HepG2 (cell line): Measurements from ENCODE around the gene PLIN3. TPM values are rescaled to one million over a fixed set of nuclear protein-coding genes. Genes with fewer than 3 reads are reported as not detected.

ENCODE experiments used
- AHR ChIP-seq: IDR thresholded peaks from 2 replicates; pipeline ENCODE4 v1.6.1; 2018; ENCODE audit warnings: missing genetic modification reagents, missing compliant biosample characterization
- ARID2 ChIP-seq: sonication (generic); formaldehyde crosslinking; IDR thresholded peaks from 2 replicates; pipeline ENCODE4 v1.8.1; 2022; ENCODE audit warnings: mild to moderate bottlenecking, missing genetic modification reagents, borderline replicate concordance
- ATM ChIP-seq: fragments of 450-650 bp; IDR thresholded peaks from 2 replicates; pipeline ENCODE4 v1.7.1; 2017; ENCODE audit warnings: mild to moderate bottlenecking, borderline replicate concordance
- DR1 ChIP-seq: sonication (generic); formaldehyde crosslinking; IDR thresholded peaks from 2 replicates; pipeline ENCODE4 v1.8.0; 2021; ENCODE audit warnings: mild to moderate bottlenecking, missing genetic modification reagents, inconsistent platforms
- GMEB2 ChIP-seq: IDR thresholded peaks from 2 replicates; pipeline ENCODE4 v1.6.1; 2016; ENCODE audit warnings: missing biosample characterization, missing genetic modification reagents, low read depth
- GPN1 ChIP-seq: sonication (generic); formaldehyde crosslinking; IDR thresholded peaks from 2 replicates; pipeline ENCODE4 v1.5.1; 2020; ENCODE audit warnings: missing genetic modification reagents, borderline replicate concordance
- KLF6 ChIP-seq: IDR thresholded peaks from 2 replicates; pipeline ENCODE4 v1.8.0; 2016; ENCODE audit warnings: missing biosample characterization, missing genetic modification reagents
- MLLT10 ChIP-seq: sonication (generic); formaldehyde crosslinking; IDR thresholded peaks from 2 replicates; pipeline ENCODE4 v1.4.0; 2020; ENCODE audit warnings: missing genetic modification reagents
- MTA1 ChIP-seq: sonication (generic); formaldehyde crosslinking; IDR thresholded peaks from 2 replicates; pipeline ENCODE4 v1.4.0; 2020; ENCODE audit warnings: missing genetic modification reagents, mild to moderate bottlenecking, borderline replicate concordance
- MYNN ChIP-seq: sonication (generic); formaldehyde crosslinking; IDR thresholded peaks from 2 replicates; pipeline ENCODE4 v1.4.0; 2020; ENCODE audit warnings: mild to moderate bottlenecking, low read depth, missing genetic modification reagents
- ONECUT2 ChIP-seq: sonication (generic); formaldehyde crosslinking; IDR thresholded peaks from 2 replicates; pipeline ENCODE4 v1.4.0; 2020; ENCODE audit warnings: missing genetic modification reagents
- PRDM4 ChIP-seq: sonication (generic); formaldehyde crosslinking; IDR thresholded peaks from 2 replicates; pipeline ENCODE4 v1.9.0; 2021; ENCODE audit warnings: missing genetic modification reagents, borderline replicate concordance
- RXRA ChIP-seq: sonication (generic); formaldehyde crosslinking; IDR thresholded peaks from 2 replicates; pipeline ENCODE4 v1.5.1; 2020; ENCODE audit warnings: missing genetic modification reagents
- SUZ12 ChIP-seq: fragments of 150-350 bp; IDR thresholded peaks from 2 replicates; pipeline ENCODE4 v1.6.1; 2014; ENCODE audit warnings: low read depth, low read length
- TERF1 ChIP-seq: sonication (generic); formaldehyde crosslinking; IDR thresholded peaks from 2 replicates; pipeline ENCODE4 v1.8.0; 2022; ENCODE audit warnings: mild to moderate bottlenecking, missing genetic modification reagents, moderate library complexity
- WIZ ChIP-seq: sonication (generic); formaldehyde crosslinking; IDR thresholded peaks from 2 replicates; pipeline ENCODE4 v1.5.1; 2020; ENCODE audit warnings: mild to moderate bottlenecking, missing genetic modification reagents
- ZKSCAN8 ChIP-seq: IDR thresholded peaks from 2 replicates; pipeline ENCODE4 v1.6.1; 2016; ENCODE audit warnings: borderline replicate concordance, missing genetic modification reagents, missing compliant biosample characterization
- ZNF576 ChIP-seq: sonication (generic); formaldehyde crosslinking; IDR thresholded peaks from 2 replicates; pipeline ENCODE4 v1.4.0; 2020; ENCODE audit warnings: mild to moderate bottlenecking, missing genetic modification reagents
- ZNF577 ChIP-seq: sonication (generic); formaldehyde crosslinking; IDR thresholded peaks from 2 replicates; pipeline ENCODE4 v1.4.0; 2020; ENCODE audit warnings: mild to moderate bottlenecking, low read depth, missing genetic modification reagents, borderline replicate concordance
- ZNF619 ChIP-seq: sonication (generic); formaldehyde crosslinking; IDR thresholded peaks from 2 replicates; pipeline ENCODE4 v1.4.0; 2020; ENCODE audit warnings: mild to moderate bottlenecking, missing genetic modification reagents
- ZNF660 ChIP-seq: sonication (generic); formaldehyde crosslinking; IDR thresholded peaks from 2 replicates; pipeline ENCODE4 v1.5.1; 2020; ENCODE audit warnings: mild to moderate bottlenecking, low read depth, missing genetic modification reagents, borderline replicate concordance
- ZNF746 ChIP-seq: sonication (generic); formaldehyde crosslinking; IDR thresholded peaks from 2 replicates; pipeline ENCODE4 v1.8.0; 2022; ENCODE audit warnings: mild to moderate bottlenecking, missing genetic modification reagents
- ZNF790 ChIP-seq: sonication (generic); formaldehyde crosslinking; IDR thresholded peaks from 2 replicates; pipeline ENCODE4 v1.8.0; 2022; ENCODE audit warnings: missing genetic modification reagents, mild to moderate bottlenecking, borderline replicate concordance
- polyA plus RNA-seq, 8 experiments: library from polyadenylated mRNA; depleted of rRNA in 3 of 8; stranded (reverse) in 7 of 8; unstranded in 1 of 8; fragments of >200 nt; fragmentation: Illumina TruSeq in 4 of 8; extraction: Trizol in 4 of 8; gene quantifications; 2 replicates each; pipeline versions ENCODE4 v1.2.1 to v1.2.3, GENCODE V29; 2011 to 2016; ENCODE audit warnings: low read depth in 4 of 8, missing spikeins in 1 of 8, mixed read lengths in 1 of 8; ENCODE audit not compliant: insufficient read depth in 1 of 8
- total RNA-seq, 5 experiments: library from RNA; depleted of rRNA; stranded (reverse); fragments of >200 nt; fragmentation: Illumina TruSeq; extraction: Trizol; gene quantifications; 2 replicates each; pipeline ENCODE4 v1.2.3, GENCODE V29; 2016; ENCODE audit warnings: low read depth in 1 of 5

Gene PLIN3
- total and polyA plus RNA-seq, 2 of the 13 experiments (the other 11 are each of a cell fraction or from before 2014, with no cell fraction given) = 49.3 to 57.9 TPM

GRCh38 chr19:4851551-4852290 is 15.7 kb downstream of the PLIN3 start (continued):
- TF ChIP-seq MTA1 (CRISPR knock-in tag) (peak; percentile 39; the same call in 1 of the 2 replicates), MLLT10 (CRISPR knock-in tag) (no peak), ZNF576 (CRISPR knock-in tag) (no peak), ZNF746 (CRISPR knock-in tag) (peak; percentile 44; the same call in 1 of the 2 replicates), MYNN (CRISPR knock-in tag) (no peak), RXRA (no peak; the same call in 1 of the 2 replicates), ZNF790 (no peak), ZNF577 (CRISPR knock-in tag) (no peak), SUZ12 (no peak), TERF1 (no peak), ATM (no peak), DR1 (no peak), ONECUT2 (CRISPR knock-in tag) (no peak), KLF6 (CRISPR knock-in tag) (no peak), ZNF619 (CRISPR knock-in tag) (peak; percentile 77; the same call in 1 of the 2 replicates), PRDM4 (CRISPR knock-in tag) (no peak), AHR (CRISPR knock-in tag) (no peak), ZKSCAN8 (CRISPR knock-in tag) (no peak), GPN1 (CRISPR knock-in tag) (no peak), WIZ (CRISPR knock-in tag) (no peak), GMEB2 (CRISPR knock-in tag) (no peak), ARID2 (CRISPR knock-in tag) (no peak), ZNF660 (CRISPR knock-in tag) (no peak)
